Neutrophil (primary cell): Measurements from ENCODE around the gene OR11A1.

ENCODE experiments used
- H3K27ac ChIP-seq: fragments of 200-600 bp; sonication (generic); 2 replicates; pipeline ENCODE4 v1.5.1; 2016; ENCODE audit warnings: mild to moderate bottlenecking, moderate library complexity
- H3K27me3 ChIP-seq: fragments of 200-600 bp; sonication (generic); 2 replicates; pipeline ENCODE4 v1.6.0; 2016; ENCODE audit warnings: mild to moderate bottlenecking
- H3K36me3 ChIP-seq: fragments of 200-600 bp; sonication (generic); 2 replicates; pipeline ENCODE4 v1.5.1; 2017
- H3K4me1 ChIP-seq, 2 experiments: fragments of 200-600 bp in 1 of 2; sonication (generic) in 1 of 2; 1 replicate in 1 of 2; 2 replicates in 1 of 2; pipeline versions ENCODE4 v1.5.1 to v1.6.1; 2013 to 2016; ENCODE audit warnings: low read depth in 1 of 2, low read length in 1 of 2, mild to moderate bottlenecking in 1 of 2, moderate library complexity in 1 of 2; ENCODE audit not compliant: control insufficient read depth in 1 of 2, insufficient read depth in 1 of 2
- H3K4me3 ChIP-seq, 2 experiments: fragments of 200-600 bp in 1 of 2; sonication (generic) in 1 of 2; 1 replicate in 1 of 2; 2 replicates in 1 of 2; pipeline ENCODE4 v1.5.1; 2013 to 2016; ENCODE audit warnings: low read depth in 1 of 2, low read length in 1 of 2, mild to moderate bottlenecking in 1 of 2, moderate library complexity in 1 of 2
- H3K9me3 ChIP-seq: fragments of 200-600 bp; sonication (generic); 2 replicates; pipeline ENCODE4 v1.5.1; 2016
- TF ChIP-seq, protein P1 (sequence below): fragments of 200-600 bp; sonication (generic); IDR thresholded peaks from 2 replicates; pipeline ENCODE4 v1.5.1; 2016; ENCODE audit warnings: antibody characterized with exemption

The OR11A1 gene

DNA sequence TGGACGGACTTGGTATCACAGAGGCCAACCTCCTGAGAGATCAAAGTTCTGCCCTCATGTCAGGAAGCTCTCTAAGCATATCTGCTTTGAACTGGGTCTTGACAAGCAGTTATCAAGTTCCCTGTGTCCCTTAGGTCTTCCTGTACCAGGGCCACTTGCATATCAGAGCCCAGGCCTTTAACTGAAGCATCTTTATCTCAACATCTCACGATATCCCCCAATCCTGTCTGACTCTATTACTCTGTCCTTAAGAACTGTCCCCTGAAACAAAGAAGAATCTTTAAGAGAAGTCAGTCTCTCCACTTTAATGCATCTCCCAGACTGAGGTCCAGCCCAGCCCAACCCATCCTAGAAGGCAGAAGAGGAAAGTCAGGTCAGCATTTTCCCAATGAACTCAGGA, 22.7 kb upstream of the OR11A1 start:
- Histone ChIP-seq H3K27ac (no peak overlapping the region), H3K9me3 (no peaks in the 10 kb centered on the region), H3K36me3 (no peaks in the 10 kb centered on the region), H3K4me1 (no peaks in the 10 kb centered on the region), H3K4me3 (no peak overlapping the region), H3K27me3 (no peaks in the 10 kb centered on the region)
- TF ChIP-seq, protein P1, sequence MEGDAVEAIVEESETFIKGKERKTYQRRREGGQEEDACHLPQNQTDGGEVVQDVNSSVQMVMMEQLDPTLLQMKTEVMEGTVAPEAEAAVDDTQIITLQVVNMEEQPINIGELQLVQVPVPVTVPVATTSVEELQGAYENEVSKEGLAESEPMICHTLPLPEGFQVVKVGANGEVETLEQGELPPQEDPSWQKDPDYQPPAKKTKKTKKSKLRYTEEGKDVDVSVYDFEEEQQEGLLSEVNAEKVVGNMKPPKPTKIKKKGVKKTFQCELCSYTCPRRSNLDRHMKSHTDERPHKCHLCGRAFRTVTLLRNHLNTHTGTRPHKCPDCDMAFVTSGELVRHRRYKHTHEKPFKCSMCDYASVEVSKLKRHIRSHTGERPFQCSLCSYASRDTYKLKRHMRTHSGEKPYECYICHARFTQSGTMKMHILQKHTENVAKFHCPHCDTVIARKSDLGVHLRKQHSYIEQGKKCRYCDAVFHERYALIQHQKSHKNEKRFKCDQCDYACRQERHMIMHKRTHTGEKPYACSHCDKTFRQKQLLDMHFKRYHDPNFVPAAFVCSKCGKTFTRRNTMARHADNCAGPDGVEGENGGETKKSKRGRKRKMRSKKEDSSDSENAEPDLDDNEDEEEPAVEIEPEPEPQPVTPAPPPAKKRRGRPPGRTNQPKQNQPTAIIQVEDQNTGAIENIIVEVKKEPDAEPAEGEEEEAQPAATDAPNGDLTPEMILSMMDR: no peak

DNA sequence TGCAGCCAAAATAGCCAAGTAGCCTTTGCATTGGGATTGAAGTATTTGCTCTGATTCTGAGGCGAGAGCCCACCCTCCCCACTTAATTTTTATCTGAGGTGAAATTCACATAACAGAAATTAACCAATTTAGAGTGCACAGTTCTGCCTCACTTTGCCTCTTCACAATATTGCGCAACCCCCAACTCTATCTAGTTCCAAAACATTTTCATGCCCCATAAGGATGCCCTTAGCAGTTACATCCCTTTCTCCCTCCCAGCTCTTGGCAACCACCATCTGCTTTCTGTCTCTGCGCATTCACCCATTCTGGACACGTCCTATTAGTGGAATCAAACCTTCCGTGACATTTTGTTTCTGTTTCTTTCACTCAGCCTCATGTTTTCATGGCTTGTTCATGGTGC, 21.9 kb upstream of the OR11A1 start:
- Histone ChIP-seq H3K27ac (no peak overlapping the region), H3K4me1 (no peaks in the 10 kb centered on the region), H3K36me3 (no peaks in the 10 kb centered on the region), H3K27me3 (no peaks in the 10 kb centered on the region), H3K4me3 (no peak overlapping the region), H3K9me3 (no peaks in the 10 kb centered on the region)
- TF ChIP-seq, protein P1: no peak

DNA sequence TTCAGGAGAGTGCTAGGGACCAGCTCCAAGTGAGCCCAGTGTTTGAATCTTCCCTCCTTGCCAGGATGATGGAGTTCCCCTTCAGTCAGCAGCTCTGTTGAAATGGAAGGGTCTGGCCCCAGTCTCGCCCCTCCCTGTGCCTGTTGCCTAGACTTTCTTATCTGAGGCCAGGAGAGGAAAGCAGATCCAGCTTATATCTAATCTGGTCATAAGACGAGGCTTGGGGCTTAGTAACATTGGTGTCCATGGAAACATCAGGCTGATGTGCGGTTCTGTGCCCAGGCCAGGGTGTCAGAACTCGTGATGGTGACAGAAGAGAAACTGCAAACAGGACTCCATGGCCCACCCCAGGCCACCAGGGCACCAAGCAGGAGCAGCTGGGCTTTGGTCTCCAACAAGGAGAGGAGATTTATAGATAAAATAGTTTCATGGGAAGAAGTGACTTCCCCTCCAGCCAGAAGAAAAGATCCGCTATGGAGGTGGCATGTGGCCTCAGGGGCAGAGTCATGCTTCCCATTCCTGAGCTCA, 21.1 kb upstream of the OR11A1 start:
- TF ChIP-seq, protein P1: no peak
- no peak overlapping the region for H3K4me3 ChIP-seq
- no peak overlapping the region for H3K27ac ChIP-seq
- H3K36me3 ChIP-seq: no peaks in the 10 kb centered on the region
- no peaks in the 10 kb centered on the region for H3K9me3 ChIP-seq
- no peaks in the 10 kb centered on the region for H3K4me1 ChIP-seq
- no peaks in the 10 kb centered on the region for H3K27me3 ChIP-seq

DNA sequence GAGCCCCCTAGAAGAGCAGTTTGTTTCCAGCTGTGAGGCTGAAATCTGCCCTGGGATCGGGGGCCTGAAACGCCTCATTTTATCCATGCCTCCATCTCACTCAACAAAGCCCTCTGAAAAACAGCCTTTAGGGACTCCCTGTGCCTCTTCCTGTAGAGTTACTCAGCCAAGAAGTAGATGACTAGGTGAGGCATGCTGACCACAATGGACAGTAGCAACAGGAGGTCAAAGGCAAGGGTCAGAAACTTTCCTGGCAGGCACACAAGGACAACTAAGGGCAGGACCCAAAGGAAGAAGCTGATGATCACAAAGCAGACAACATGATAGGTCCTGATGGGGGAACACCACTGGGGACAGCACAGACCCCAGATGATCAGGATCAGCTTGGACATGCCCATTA, 18.1 kb upstream of the OR11A1 start:
- no peaks in the 10 kb centered on the region for H3K4me1 ChIP-seq
- H3K27me3 ChIP-seq: no peaks in the 10 kb centered on the region
- no peak overlapping the region for H3K4me3 ChIP-seq
- TF ChIP-seq, protein P1: no peak
- H3K9me3 ChIP-seq: no peaks in the 10 kb centered on the region
- H3K27ac ChIP-seq: no peak overlapping the region
- no peaks in the 10 kb centered on the region for H3K36me3 ChIP-seq

DNA sequence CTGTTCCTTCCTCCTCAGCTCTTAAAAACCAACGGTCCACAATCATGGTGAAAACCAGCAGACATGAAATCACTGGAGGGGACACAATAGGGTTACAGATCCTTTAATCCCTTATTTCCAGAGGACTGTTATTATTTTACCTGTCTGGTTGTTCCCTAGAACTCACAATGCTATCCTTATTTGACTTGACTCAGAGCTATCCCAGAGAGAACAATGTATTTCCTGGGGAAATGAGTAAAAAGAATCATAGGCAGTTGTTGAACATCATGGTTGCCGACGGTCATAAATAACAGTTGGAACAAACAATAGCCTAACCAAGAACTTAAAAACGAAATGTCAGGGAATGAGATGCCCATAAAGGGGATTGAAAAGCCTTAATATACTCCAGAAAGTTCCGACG, 9.4 kb upstream of the OR11A1 start:
- no peaks in the 10 kb centered on the region for H3K4me1 ChIP-seq
- no peak overlapping the region for H3K27ac ChIP-seq
- no peaks in the 10 kb centered on the region for H3K27me3 ChIP-seq
- TF ChIP-seq, protein P1: no peak
- no peaks in the 10 kb centered on the region for H3K36me3 ChIP-seq
- no peaks in the 10 kb centered on the region for H3K9me3 ChIP-seq
- H3K4me3 ChIP-seq: no peak overlapping the region

DNA sequence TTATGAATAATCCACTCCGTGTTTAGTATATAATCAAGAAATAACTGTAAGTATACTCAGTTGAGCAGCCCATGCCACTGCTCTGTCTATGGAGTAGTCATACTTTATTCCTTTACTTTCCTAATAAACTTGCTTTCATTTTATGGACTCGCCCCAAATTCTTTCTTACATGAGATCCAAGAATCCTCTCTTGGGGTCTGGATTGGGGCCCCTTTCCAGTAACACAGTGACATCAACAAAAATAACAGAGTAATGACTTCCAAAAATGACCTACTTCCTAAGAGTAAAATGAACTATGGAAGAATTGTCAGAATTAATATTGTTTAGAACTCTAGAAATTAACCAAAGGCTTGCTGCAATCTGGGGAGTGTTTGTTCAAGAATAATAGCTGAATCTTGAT, 8.9 kb upstream of the OR11A1 start:
- TF ChIP-seq, protein P1: no peak
- no peak overlapping the region for H3K27ac ChIP-seq
- H3K9me3 ChIP-seq: no peaks in the 10 kb centered on the region
- no peaks in the 10 kb centered on the region for H3K36me3 ChIP-seq
- H3K4me3 ChIP-seq: no peak overlapping the region
- no peaks in the 10 kb centered on the region for H3K27me3 ChIP-seq
- H3K4me1 ChIP-seq: no peaks in the 10 kb centered on the region
